HEK293T (cell line): ENCODE measurements around the gene PIRT.

Experiments used
- ARNT ChIP-seq: fragments of 450-650 bp; IDR thresholded peaks from 2 replicates; pipeline ENCODE4 v1.6.1; 2017; ENCODE audit warnings: mild to moderate bottlenecking
- BHLHE40 ChIP-seq: fragments of 450-650 bp; IDR thresholded peaks from 2 replicates; pipeline ENCODE4 v1.6.1; 2016; ENCODE audit warnings: mild to moderate bottlenecking, moderate library complexity, borderline replicate concordance
- SP1 ChIP-seq: fragments of 450-650 bp; IDR thresholded peaks from 2 replicates; pipeline ENCODE4 v1.6.1; 2017
- SUZ12 ChIP-seq: fragments of 450-650 bp; IDR thresholded peaks from 2 replicates; pipeline ENCODE4 v1.6.1; 2016; ENCODE audit warnings: mild to moderate bottlenecking
- ZNF384 ChIP-seq: fragments of 450-650 bp; IDR thresholded peaks from 2 replicates; pipeline ENCODE4 v1.6.1; 2016

DNA sequence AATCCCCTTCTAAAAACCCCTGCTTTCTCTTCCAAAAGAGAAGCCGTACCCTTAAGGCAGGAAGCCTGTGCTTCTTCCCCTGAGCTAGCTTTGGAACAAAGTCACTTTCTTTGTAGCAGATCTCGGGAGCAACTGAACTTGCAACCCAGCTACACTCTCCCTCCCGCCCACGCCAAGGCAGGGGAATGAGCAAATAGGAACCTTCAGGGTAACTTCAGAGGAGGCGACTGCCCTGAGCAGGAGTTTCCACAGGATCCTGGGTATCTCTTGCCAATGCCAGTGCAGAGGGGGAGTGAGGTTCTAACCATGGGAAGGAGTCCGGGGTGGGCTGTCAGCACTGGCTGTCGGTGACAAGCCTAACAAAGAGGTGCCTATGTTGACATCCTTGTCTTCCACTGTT is 5.9 kb upstream of the PIRT start:
- TF ChIP-seq SP1 (no peak), ZNF384 (no peak), ARNT (no peak), SUZ12 (no peak), BHLHE40 (no peak)
